NCI-H524 treated with DMSO at 0.1 percent for 48 hours (cell line): ENCODE measurements around the gene TRIM24.
"Not testable (repeated sequence)": the region's sequence is repeated elsewhere in the genome, so short reads cannot be mapped to it uniquely, and the experiment has no call there.

Experiments
- DNase-seq: peaks from one replicate; lab custom pipeline; 2025; lab: John Stamatoyannopoulos, UW

The TRIM24 gene

GRCh38 chr7:138460649-138461607 is 869 bp downstream of the TRIM24 start:
- DNase-seq: peak; percentile 24

- not testable (repeated sequence) for DNase-seq
These were observed 3.2 kb downstream of the TRIM24 start for GRCh38 chr7:138463291-138463618.

- no peak for DNase-seq
These were observed 5.0 kb downstream of the TRIM24 start for GRCh38 chr7:138465046-138465445.

- not testable (repeated sequence) for DNase-seq
These were observed 6.2 kb downstream of the TRIM24 start for GRCh38 chr7:138466069-138466756.

GRCh38 chr7:138468244-138469123 is 8.4 kb downstream of the TRIM24 start:
- no peak for DNase-seq

- DNase-seq: no peak
These were observed 10.5 kb downstream of the TRIM24 start for GRCh38 chr7:138470391-138471157.

- DNase-seq: no peak
These were observed 12.4 kb downstream of the TRIM24 start for GRCh38 chr7:138472292-138473079.

GRCh38 chr7:138475377-138475776 is 15.3 kb downstream of the TRIM24 start:
- DNase-seq: no peak

- DNase-seq: no peak
These were observed 17.1 kb downstream of the TRIM24 start for GRCh38 chr7:138477081-138477578.

- no peak for DNase-seq
These were observed 17.5 kb downstream of the TRIM24 start for GRCh38 chr7:138477581-138477980.

- no peak for DNase-seq
These were observed 18.4 kb downstream of the TRIM24 start for GRCh38 chr7:138478499-138478908.

- no peak for DNase-seq
These were observed 20.5 kb downstream of the TRIM24 start for GRCh38 chr7:138480527-138480926.

GRCh38 chr7:138481447-138482380 is 21.7 kb downstream of the TRIM24 start:
- DNase-seq: no peak

GRCh38 chr7:138483531-138483930 is 23.5 kb downstream of the TRIM24 start:
- no peak for DNase-seq

GRCh38 chr7:138485508-138485907 is 25.4 kb downstream of the TRIM24 start:
- not testable (repeated sequence) for DNase-seq

GRCh38 chr7:138489139-138489538 is 29.1 kb downstream of the TRIM24 start:
- not testable (repeated sequence) for DNase-seq

- DNase-seq: no peak
These were observed 31.7 kb downstream of the TRIM24 start for GRCh38 chr7:138491612-138492386.

- no peak for DNase-seq
These were observed 32.4 kb downstream of the TRIM24 start for GRCh38 chr7:138492423-138492822.
